Loucy (cell line): ENCODE measurements around the gene OGFOD3.

Experiments
- EZH2phosphoT487 ChIP-seq: fragments of 200-600 bp; IDR thresholded peaks from 2 replicates; pipeline ENCODE4 v1.6.1; 2018; ENCODE audit warnings: antibody characterized with exemption, mild to moderate bottlenecking, moderate library complexity, borderline replicate concordance
- TF ChIP-seq, protein P1 (sequence below): fragments of 200-600 bp; sonication (generic); conservative IDR thresholded peaks from 2 replicates; pipeline ENCODE4 v1.5.1; 2014; ENCODE audit warnings: mild to moderate bottlenecking, antibody characterized with exemption, low read length

DNA sequence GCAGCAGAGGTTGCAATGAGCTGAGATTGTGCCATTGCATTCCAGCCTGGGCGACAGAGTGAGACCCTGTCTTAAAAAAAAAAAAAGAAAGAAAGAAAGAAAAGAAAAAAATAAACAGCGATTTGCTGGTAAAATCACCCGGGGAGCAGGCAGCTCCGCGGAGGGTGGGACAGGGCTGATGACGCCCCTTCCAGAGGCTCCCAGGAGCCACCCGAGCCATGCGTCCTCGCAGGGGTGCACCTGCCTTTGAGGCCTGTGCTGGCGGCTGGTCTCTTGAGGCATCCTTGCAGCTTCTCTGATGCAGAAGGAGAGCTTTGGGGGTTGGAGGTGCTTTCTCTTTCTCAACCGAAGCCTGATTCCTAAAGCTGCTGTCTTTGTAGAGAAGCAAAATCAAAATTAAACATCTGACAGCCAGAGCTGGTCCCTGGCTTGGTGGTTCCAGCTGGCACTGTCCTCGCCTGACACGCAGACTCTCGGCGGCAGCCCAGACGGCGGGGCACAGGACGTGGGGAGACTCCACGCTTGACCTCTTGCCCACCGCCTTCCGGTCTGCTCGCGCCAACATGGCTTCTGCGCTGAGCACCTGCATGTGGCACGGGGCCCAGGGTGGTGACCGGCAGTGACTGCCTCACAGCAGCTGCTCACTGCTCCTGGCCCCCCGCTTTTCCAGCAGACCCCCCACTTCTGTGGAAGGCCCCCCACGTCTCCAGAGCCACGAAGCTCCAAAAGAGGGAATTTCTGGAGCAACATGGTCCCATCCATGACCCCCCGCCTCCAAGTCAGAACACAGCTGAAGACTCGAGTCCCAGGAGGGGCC, 40.3 kb downstream of the OGFOD3 start:
- TF ChIP-seq, protein P1, sequence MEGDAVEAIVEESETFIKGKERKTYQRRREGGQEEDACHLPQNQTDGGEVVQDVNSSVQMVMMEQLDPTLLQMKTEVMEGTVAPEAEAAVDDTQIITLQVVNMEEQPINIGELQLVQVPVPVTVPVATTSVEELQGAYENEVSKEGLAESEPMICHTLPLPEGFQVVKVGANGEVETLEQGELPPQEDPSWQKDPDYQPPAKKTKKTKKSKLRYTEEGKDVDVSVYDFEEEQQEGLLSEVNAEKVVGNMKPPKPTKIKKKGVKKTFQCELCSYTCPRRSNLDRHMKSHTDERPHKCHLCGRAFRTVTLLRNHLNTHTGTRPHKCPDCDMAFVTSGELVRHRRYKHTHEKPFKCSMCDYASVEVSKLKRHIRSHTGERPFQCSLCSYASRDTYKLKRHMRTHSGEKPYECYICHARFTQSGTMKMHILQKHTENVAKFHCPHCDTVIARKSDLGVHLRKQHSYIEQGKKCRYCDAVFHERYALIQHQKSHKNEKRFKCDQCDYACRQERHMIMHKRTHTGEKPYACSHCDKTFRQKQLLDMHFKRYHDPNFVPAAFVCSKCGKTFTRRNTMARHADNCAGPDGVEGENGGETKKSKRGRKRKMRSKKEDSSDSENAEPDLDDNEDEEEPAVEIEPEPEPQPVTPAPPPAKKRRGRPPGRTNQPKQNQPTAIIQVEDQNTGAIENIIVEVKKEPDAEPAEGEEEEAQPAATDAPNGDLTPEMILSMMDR = no peak
- TF ChIP-seq EZH2phosphoT487 = no peak
